GM23248 (cell line): ENCODE results near the gene STX10. TPM values are rescaled to one million over a fixed set of nuclear protein-coding genes. Genes with fewer than 3 reads are reported as not detected.

Experiments
- DNase-seq: peaks from one replicate; pipeline ENCODE4 v3.0.0-alpha.2; 2015
- H2AFZ ChIP-seq: fragments of 200-600 bp; sonication (generic); 2 replicates; pipeline ENCODE4 v1.6.1; 2016; ENCODE audit warnings: antibody characterized with exemption
- H3F3A ChIP-seq: fragments of 200-600 bp; sonication (generic); 2 replicates; pipeline ENCODE4 v1.6.1; 2016; ENCODE audit warnings: mild to moderate bottlenecking, antibody characterized with exemption, mixed run types; ENCODE audit not compliant: insufficient read depth
- H3K27ac ChIP-seq: fragments of 200-600 bp; sonication (generic); 2 replicates; pipeline ENCODE4 v1.5.1; 2016; ENCODE audit warnings: mild to moderate bottlenecking
- H3K27me3 ChIP-seq: fragments of 200-600 bp; sonication (generic); replicated peaks from 2 replicates; pipeline ENCODE4 v1.6.1; 2016; ENCODE audit warnings: mild to moderate bottlenecking; ENCODE audit not compliant: insufficient read depth
- H3K36me3 ChIP-seq: fragments of 200-600 bp; sonication (generic); 2 replicates; pipeline ENCODE4 v1.6.1; 2016; ENCODE audit warnings: low read depth, mild to moderate bottlenecking
- H3K4me1 ChIP-seq: fragments of 200-600 bp; sonication (generic); 2 replicates; pipeline ENCODE4 v1.6.1; 2016; ENCODE audit warnings: mild to moderate bottlenecking; ENCODE audit not compliant: insufficient read depth
- H3K4me2 ChIP-seq: fragments of 200-600 bp; sonication (generic); one replicate; pipeline ENCODE4 v1.6.1; 2016; ENCODE audit warnings: mild to moderate bottlenecking; ENCODE audit not compliant: unreplicated experiment
- H3K4me3 ChIP-seq: fragments of 200-600 bp; sonication (generic); 2 replicates; pipeline ENCODE4 v1.5.1; 2016; ENCODE audit warnings: mild to moderate bottlenecking
- H3K79me2 ChIP-seq: fragments of 200-600 bp; sonication (generic); 2 replicates; pipeline ENCODE4 v1.6.1; 2016; ENCODE audit warnings: mild to moderate bottlenecking; ENCODE audit not compliant: insufficient read depth
- H3K9ac ChIP-seq: fragments of 200-600 bp; sonication (generic); 2 replicates; pipeline ENCODE4 v1.6.1; 2016; ENCODE audit warnings: mild to moderate bottlenecking
- H3K9me2 ChIP-seq: fragments of 200-600 bp; sonication (generic); 2 replicates; pipeline ENCODE4 v1.6.1; 2016; ENCODE audit warnings: mixed run types, mild to moderate bottlenecking, moderate library complexity; ENCODE audit not compliant: insufficient read depth
- H3K9me3 ChIP-seq: fragments of 200-600 bp; sonication (generic); one replicate; pipeline ENCODE4 v1.6.1; 2017; ENCODE audit warnings: low read depth
- H4K20me1 ChIP-seq: fragments of 200-600 bp; sonication (generic); 2 replicates; pipeline ENCODE4 v1.6.0; 2016; ENCODE audit not compliant: insufficient read depth
- EZH2 ChIP-seq: fragments of 200-600 bp; sonication (generic); IDR thresholded peaks from 2 replicates; pipeline ENCODE4 v1.6.1; 2018; ENCODE audit warnings: antibody characterized with exemption, mild to moderate bottlenecking; ENCODE audit not compliant: insufficient read depth, poor library complexity, severe bottlenecking
- EZH2phosphoT487 ChIP-seq: fragments of 200-600 bp; sonication (generic); IDR thresholded peaks from 2 replicates; pipeline ENCODE4 v1.6.1; 2018; ENCODE audit warnings: antibody characterized with exemption, moderate library complexity, mild to moderate bottlenecking, low read depth; ENCODE audit not compliant: insufficient read depth
- WGBS, 2 experiments: methylation state at CpG; one replicate each; pipeline ENCODE4 v1.1.6; 2015 to 2017; ENCODE audit warnings: low lambda C conversion rate in 2 of 2, low coverage in 1 of 2; ENCODE audit errors: missing lambda C conversion rate in 2 of 2; 5-methylcytosine and 5-hydroxymethylcytosine counted together
- in situ Hi-C: fragments of 300-500 bp; cut with MboI; formaldehyde crosslinking; loops from 2 replicates; pipeline ENCODE4 v1.15.0; 2020
- polyA plus RNA-seq: library from polyadenylated mRNA; unstranded; fragments of >200 nt; fragmentation: Nextera tagmentation; extraction: Ambion mirVana; gene quantifications from 2 replicates; pipeline ENCODE4 v1.2.1, GENCODE V29; 2016
- total RNA-seq: library from RNA; depleted of rRNA; stranded (reverse); fragments of >200 nt; shearing (Covaris generic); gene quantifications from 2 replicates; pipeline ENCODE4 v1.2.3, GENCODE V29; 2014

The STX10 gene
- total and polyA plus RNA-seq, 2 experiments from 2014 or later, result 62.4 to 80.5 TPM

DNA sequence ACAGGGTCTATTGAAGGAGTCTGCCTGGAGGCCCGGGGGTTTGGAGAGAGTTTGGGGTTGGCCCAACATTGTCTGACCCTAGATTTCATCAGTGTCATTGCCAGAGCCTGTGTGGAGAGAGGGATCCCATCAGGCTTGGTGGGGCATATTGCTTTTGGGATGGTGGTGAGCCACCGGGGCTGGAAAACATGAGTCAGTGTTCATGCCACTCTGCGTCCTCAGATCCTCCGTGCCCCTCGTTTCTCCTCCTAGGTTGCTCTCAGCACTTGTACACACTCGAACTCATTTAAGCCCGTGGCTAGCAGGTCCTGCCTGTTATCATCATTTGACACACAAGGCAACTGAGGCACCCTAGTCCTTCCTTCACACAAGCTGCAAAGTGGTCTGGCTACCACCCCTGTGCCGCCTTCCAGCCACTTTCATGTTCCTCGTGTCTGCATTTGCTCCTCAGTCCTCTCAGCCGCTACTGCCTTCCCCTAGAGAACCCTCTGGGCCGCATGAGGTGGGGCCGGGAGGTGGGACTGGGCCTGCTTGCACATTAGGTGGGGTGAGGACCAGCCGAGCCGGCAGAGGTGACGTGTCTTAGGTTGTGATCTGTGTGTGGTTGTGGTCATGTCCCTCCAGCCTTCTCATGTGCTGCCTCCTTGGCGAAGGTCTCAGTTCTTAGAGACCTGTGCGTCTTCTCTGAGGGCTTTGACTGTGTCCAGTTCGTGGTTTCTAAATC, 28.5 kb downstream of the STX10 start:
- in situ Hi-C loops, result no loop called here
- 73% methylated on average over 18 of the region's 18 CpGs for WGBS, 2 experiments

DNA sequence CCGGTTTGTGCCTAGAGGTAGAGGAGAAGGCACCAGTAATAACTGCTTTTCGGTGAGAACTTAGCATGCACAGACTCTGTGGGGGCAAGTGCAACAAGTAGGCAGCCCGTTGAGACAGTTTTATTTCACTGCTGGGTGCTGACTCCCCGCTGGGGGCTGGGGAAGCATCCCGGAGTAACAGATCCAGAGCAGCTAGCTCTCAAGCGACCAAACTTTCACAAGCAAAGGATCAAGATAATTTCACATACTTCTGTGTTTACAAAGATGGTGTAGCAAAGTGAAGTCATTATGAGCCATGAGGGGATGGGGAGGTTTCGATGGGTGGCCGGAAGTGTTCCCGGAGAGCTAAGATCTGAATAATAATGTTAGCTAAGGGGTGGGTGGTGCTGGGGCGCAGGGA, 29.4 kb downstream of the STX10 start:
- H2AFZ ChIP-seq, result no peak overlapping the region
- DNase-seq, result peak; percentile 90
- no peaks in the 10 kb centered on the region for H3K9me3 ChIP-seq
- H3K27me3 ChIP-seq, result no peaks in the 10 kb centered on the region
- H3K9ac ChIP-seq, result peak overlapping the region; percentile 98
- no peak for TF ChIP-seq EZH2phosphoT487
- no peak for TF ChIP-seq EZH2
- 20 to 21% methylated on average over 10 of the region's 10 CpGs for WGBS, 2 experiments
- peak overlapping the region; percentile 93 for H3K4me2 ChIP-seq
- H3F3A ChIP-seq, result peaks cover 27% of the 10 kb centered on the region
- H3K27ac ChIP-seq, result peak overlapping the region; percentile 90
- H3K36me3 ChIP-seq, result no peaks in the 10 kb centered on the region; the same call in 1 of the 2 replicates
- H3K9me2 ChIP-seq, result no peaks in the 10 kb centered on the region
- no peaks in the 10 kb centered on the region for H4K20me1 ChIP-seq
- H3K4me1 ChIP-seq, result peaks cover 30% of the 10 kb centered on the region
- in situ Hi-C loops, result no loop called here
- peaks cover 79% of the 10 kb centered on the region for H3K79me2 ChIP-seq
- H3K4me3 ChIP-seq, result peak overlapping the region; percentile 98

More for the DNA sequence above, 28.5 kb downstream of the STX10 start:
- Histone ChIP-seq H4K20me1 (no peaks in the 10 kb centered on the region), H3K9me2 (no peaks in the 10 kb centered on the region), H3K9me3 (no peaks in the 10 kb centered on the region), H3K4me3 (peak overlapping the region; percentile 98), H3K4me2 (peak overlapping the region; percentile 93), H3K9ac (peak overlapping the region; percentile 98), H2AFZ (no peak overlapping the region), H3K79me2 (peaks cover 83% of the 10 kb centered on the region), H3K27me3 (no peaks in the 10 kb centered on the region), H3F3A (peaks cover 25% of the 10 kb centered on the region), H3K27ac (peak overlapping the region; percentile 90), H3K36me3 (no peaks in the 10 kb centered on the region; the same call in 1 of the 2 replicates), H3K4me1 (peaks cover 30% of the 10 kb centered on the region)
- DNase-seq, result peak; percentile 73
- no peak for TF ChIP-seq EZH2phosphoT487
- TF ChIP-seq EZH2, result no peak

DNA sequence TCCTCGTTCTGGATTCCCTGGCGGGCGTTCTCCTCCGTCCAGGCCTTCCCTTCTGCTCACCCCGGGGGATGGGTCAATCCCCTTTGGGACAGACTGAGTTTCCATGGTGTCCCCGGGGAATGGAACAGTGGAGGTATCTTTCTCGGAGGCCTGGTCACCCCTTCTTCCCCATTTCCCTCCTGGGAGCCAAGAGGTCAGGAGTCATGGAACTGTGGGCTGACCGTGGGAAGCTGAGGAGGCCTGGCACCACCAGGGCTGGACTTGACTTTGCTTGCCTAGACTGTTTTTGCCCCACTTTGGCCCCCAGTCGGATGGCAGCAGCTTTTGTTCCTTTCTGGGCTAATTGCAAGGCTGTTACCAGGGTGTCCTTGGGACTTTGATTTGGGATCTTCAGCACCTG, 30.1 kb downstream of the STX10 start:
- H3K4me1 ChIP-seq, result peaks cover 37% of the 10 kb centered on the region
- H3K79me2 ChIP-seq, result peaks cover 79% of the 10 kb centered on the region
- H3K9ac ChIP-seq, result peak overlapping the region; percentile 98
- peak overlapping the region; percentile 90 for H3K27ac ChIP-seq
- no peaks in the 10 kb centered on the region for H3K9me3 ChIP-seq
- in situ Hi-C loops, result no loop called here
- TF ChIP-seq EZH2phosphoT487 (no peak), EZH2 (no peak)
- WGBS, 2 experiments, result 49 to 55% methylated on average over 9 of the region's 9 CpGs
- no peaks in the 10 kb centered on the region for H3K9me2 ChIP-seq
- DNase-seq, result peak; percentile 19
- H3F3A ChIP-seq, result peaks cover 34% of the 10 kb centered on the region
- no peaks in the 10 kb centered on the region; the same call in 1 of the 2 replicates for H3K36me3 ChIP-seq
- no peaks in the 10 kb centered on the region for H3K27me3 ChIP-seq
- peak overlapping the region; percentile 93 for H3K4me2 ChIP-seq
- no peak overlapping the region for H2AFZ ChIP-seq
- peak overlapping the region; percentile 98 for H3K4me3 ChIP-seq
- H4K20me1 ChIP-seq, result no peaks in the 10 kb centered on the region

DNA sequence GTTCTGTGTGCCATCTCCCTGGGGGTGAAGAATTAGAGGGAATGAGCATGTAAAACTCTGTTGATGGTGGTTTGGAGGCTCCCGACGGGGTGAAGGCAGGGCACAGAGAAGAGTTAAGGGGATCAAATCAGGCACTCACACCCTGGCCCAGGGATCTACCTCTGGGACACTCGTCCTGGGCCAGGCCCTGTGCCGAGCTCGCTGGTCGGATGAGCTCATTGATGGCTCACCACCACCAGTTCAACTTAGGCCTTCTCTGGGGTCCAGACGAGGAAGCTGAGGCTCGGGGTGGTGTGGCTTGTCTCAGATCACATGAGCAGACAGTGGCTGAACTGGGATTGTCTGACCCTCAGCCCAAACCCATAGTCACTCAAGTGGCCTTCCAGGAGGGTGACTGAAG, 30.5 kb downstream of the STX10 start:
- Histone ChIP-seq H3K4me1 (peaks cover 41% of the 10 kb centered on the region), H3K27ac (peak overlapping the region; percentile 90), H3K9me2 (no peaks in the 10 kb centered on the region), H3K4me2 (peak overlapping the region; percentile 93), H3F3A (peaks cover 37% of the 10 kb centered on the region), H3K36me3 (no peaks in the 10 kb centered on the region; the same call in 1 of the 2 replicates), H2AFZ (no peak overlapping the region), H3K4me3 (peak overlapping the region; percentile 98), H4K20me1 (no peaks in the 10 kb centered on the region), H3K9ac (peak overlapping the region; percentile 98), H3K27me3 (no peaks in the 10 kb centered on the region), H3K79me2 (peaks cover 79% of the 10 kb centered on the region), H3K9me3 (no peaks in the 10 kb centered on the region)
- WGBS, 2 experiments, result 36 to 42% methylated on average over 8 of the region's 8 CpGs
- TF ChIP-seq EZH2phosphoT487, result no peak
- TF ChIP-seq EZH2, result no peak
- peak; percentile 70 for DNase-seq
- in situ Hi-C loops, result no loop called here
